ENCODE measurements around the gene HP. TPM values are rescaled to one million over a fixed set of nuclear protein-coding genes. Genes with fewer than 3 reads are reported as not detected.

The HP gene
- total and polyA plus RNA-seq, 8 donors = 0.08 to 43.5 (median 1.3) TPM

- FAIRE-seq = no peak
- Histone ChIP-seq H3K4me1 (no peaks in the 10 kb centered on the region), H3K27me3 (no peaks in the 10 kb centered on the region), H3K27ac (no peak overlapping the region), H3K36me3 (peaks cover 0 to 10% (median 0%) of the 10 kb centered on the region in 3 donors), H3K4me3 (no peak overlapping the region), H3K9me3 (no peaks in the 10 kb centered on the region)
- WGBS, 2 donors = 89 to 93% methylated on average over 15 of the region's 15 CpGs
- intact Hi-C loops (cut with DNase I) = no loop called here
- DNase-seq = no peak
- no peak for TF ChIP-seq CTCF (IDR thresholded peaks at IDR 0.05)
- ATAC-seq = no peak
These were observed 33.3 kb upstream of the HP start for GRCh38 chr16:72021043-72021442.

DNA sequence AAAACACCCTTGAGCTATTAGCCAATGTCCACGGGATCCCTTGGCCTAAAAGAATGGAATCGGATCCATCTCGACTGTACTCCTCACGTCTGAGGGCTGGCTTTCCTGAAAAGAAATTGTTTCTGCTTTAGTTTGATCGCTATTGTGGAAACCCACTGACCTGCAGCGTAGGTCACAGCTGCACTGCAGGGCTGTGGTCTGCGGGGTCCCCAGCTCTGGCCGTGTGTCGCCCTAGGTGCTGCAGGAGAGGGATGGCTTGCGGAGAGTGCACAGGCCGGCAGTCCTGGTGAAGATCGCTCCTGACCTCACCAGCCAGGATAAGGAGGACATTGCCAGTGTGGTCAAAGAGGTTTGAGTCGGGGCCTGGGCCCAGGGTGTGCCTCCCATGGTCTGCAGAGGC lies 32.2 kb upstream of the HP start:
- Histone ChIP-seq H3K4me1 (no peaks in the 10 kb centered on the region), H3K36me3 (peaks cover 0 to 10% (median 0%) of the 10 kb centered on the region in 3 donors), H3K9me3 (no peaks in the 10 kb centered on the region), H3K27ac (no peak overlapping the region), H3K4me3 (no peak overlapping the region), H3K27me3 (no peaks in the 10 kb centered on the region)
- 95% methylated on average over 13 of the region's 13 CpGs for whole genome bisulfite sequencing, 2 donors
- intact Hi-C loops (cut with DNase I) = no loop called here
- ATAC-seq (no peak), DNase-seq (no peak), FAIRE-seq (no peak)
- no peak for TF ChIP-seq CTCF (IDR thresholded peaks at IDR 0.05)

DNA sequence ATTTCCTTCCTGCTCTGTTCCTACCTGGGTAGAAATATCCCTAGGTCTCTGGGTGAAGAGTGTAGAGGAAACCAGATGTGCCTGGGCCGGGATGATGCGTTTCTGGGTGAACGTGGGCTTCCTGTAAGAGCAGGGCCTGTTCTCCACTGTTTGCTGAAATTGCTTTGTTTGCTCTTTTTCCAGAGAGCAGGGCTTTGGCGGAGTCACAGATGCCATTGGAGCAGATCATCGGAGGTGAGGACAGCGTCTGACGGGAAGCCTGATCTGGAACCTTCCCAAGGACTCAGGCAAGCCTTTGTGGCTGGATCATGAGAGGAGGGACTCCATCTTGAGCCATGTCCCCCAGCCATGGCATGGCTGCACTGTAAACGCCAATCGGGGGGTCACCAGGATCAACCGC lies 30.3 kb upstream of the HP start:
- H3K4me3 ChIP-seq = no peak overlapping the region
- H3K27ac ChIP-seq = no peak overlapping the region
- no peak for DNase-seq
- no peak for TF ChIP-seq CTCF (IDR thresholded peaks at IDR 0.05)
- no peaks in the 10 kb centered on the region for H3K9me3 ChIP-seq
- H3K27me3 ChIP-seq = no peaks in the 10 kb centered on the region
- intact Hi-C loops (cut with DNase I) = no loop called here
- FAIRE-seq = no peak
- no peaks in the 10 kb centered on the region for H3K4me1 ChIP-seq
- 84 to 89% methylated on average over 10 of the region's 10 CpGs for WGBS, 2 donors
- H3K36me3 ChIP-seq = peaks cover 0 to 10% (median 0%) of the 10 kb centered on the region in 3 donors
- no peak for ATAC-seq

DNA sequence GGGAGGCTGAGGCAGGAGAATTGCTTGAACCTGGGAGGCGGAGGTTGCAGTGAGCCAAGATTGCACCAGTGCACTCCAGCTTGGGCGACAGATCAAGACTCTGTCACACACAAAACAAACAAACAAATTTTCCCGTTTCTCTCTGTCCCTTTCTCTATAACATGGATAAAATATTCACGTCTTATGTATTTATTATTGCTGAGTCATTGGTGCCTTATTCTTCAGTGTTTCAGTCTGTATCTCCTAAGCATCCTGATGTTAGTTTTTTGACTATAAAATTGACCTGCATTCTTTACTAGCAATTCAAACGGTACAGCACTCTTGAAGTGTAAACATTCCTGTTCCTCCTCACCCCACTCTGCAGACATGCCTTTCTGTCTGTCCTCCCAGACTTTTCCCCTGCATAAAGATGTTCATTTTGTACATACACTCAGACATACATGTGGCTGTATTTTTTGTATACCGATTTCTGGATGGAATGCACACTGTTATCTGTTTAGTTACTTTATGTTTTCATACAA lies 29.4 kb upstream of the HP start:
- intact Hi-C loops (cut with DNase I) = no loop called here
- H3K4me1 ChIP-seq = no peaks in the 10 kb centered on the region
- 67 to 68% methylated on average over 6 of the region's 6 CpGs for WGBS, 2 donors
- peaks cover 0 to 10% (median 0%) of the 10 kb centered on the region in 3 donors for H3K36me3 ChIP-seq
- DNase-seq (no peak), FAIRE-seq (no peak), ATAC-seq (no peak)
- no peak for TF ChIP-seq CTCF (IDR thresholded peaks at IDR 0.05)
- H3K4me3 ChIP-seq = no peak overlapping the region
- H3K27ac ChIP-seq = no peak overlapping the region
- H3K9me3 ChIP-seq = no peaks in the 10 kb centered on the region
- no peaks in the 10 kb centered on the region for H3K27me3 ChIP-seq

DNA sequence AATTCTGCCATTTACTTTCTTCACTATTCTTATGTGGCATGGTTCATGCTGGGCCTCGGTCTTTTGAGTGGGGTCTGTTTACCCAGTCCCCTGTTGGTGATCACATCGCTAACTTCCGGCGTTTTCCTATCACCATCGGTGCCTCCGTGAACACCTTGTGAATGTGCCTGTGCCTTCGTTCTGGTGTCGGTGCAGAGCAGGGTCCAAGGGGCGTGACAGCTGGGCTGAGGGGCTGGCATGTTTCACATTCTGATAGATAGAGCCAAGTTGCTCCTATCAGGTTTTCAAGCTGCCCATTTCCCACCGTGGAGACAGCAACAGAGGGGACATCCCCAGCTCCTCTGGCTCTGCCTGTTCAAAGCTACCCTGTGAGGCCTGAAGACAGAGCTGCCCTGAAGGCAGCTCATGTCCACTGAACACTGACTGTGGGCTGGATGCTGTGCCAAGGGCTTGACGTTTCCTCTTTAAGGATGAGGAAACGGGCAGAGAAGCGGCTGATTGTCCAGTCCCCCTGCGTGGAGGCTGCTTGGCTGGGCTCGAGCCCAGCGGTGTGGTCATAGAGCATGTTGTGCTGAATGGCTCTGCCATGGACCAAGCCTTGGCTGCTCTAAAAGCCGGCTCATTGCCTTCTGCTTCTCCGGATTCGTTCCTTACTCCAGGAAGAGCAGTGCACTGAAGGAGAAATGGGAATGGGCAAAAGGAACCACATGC lies 28.7 kb upstream of the HP start:
- no peak for DNase-seq
- Histone ChIP-seq H3K36me3 (peaks cover 0 to 10% (median 0%) of the 10 kb centered on the region in 3 donors), H3K9me3 (no peaks in the 10 kb centered on the region)

More for the DNA sequence above, 28.7 kb upstream of the HP start:
- H3K27ac ChIP-seq = no peak overlapping the region
- H3K4me3 ChIP-seq = no peak overlapping the region
- no peaks in the 10 kb centered on the region for H3K27me3 ChIP-seq
- intact Hi-C loops (cut with DNase I) = no loop called here
- WGBS, 2 donors = 84 to 88% methylated on average over 19 of the region's 19 CpGs
- peak in 1 of 4 donors; percentile 15 for ATAC-seq
- no peak for TF ChIP-seq CTCF (IDR thresholded peaks at IDR 0.05)
- no peaks in the 10 kb centered on the region for H3K4me1 ChIP-seq
- FAIRE-seq = no peak
